Liver (tissue), 3 donors: ENCODE measurements around the gene MELK.

Source experiments
- EGR1 ChIP-seq, 2 donors: IDR thresholded peaks; 2 replicates each; pipeline ENCODE4 v1.6.1; 2016 to 2018; ENCODE audit warnings: antibody characterized with exemption in 2 of 2, low read depth in 2 of 2
- GABPA ChIP-seq, 2 donors: IDR thresholded peaks in 1 of 2; conservative IDR thresholded peaks in 1 of 2; 2 replicates each; pipeline ENCODE4 v1.6.1; 2016; ENCODE audit warnings: antibody characterized with exemption in 2 of 2, mild to moderate bottlenecking in 1 of 2, moderate library complexity in 1 of 2
- HNF4A ChIP-seq, 2 donors: conservative IDR thresholded peaks; 2 replicates each; pipeline ENCODE4 v1.6.1; 2016; ENCODE audit warnings: antibody characterized with exemption in 2 of 2, mild to moderate bottlenecking in 2 of 2
- RAD21 ChIP-seq, 2 donors: IDR thresholded peaks; 2 replicates each; pipeline ENCODE4 v1.6.1; 2016; ENCODE audit warnings: antibody characterized with exemption in 2 of 2, mild to moderate bottlenecking in 2 of 2
- REST ChIP-seq: IDR thresholded peaks from 2 replicates; pipeline ENCODE4 v1.6.1; 2016; ENCODE audit warnings: antibody characterized with exemption, mild to moderate bottlenecking
- RXRA ChIP-seq, 2 donors: IDR thresholded peaks; 2 replicates each; pipeline ENCODE4 v1.6.1; 2017 to 2018; ENCODE audit warnings: antibody characterized with exemption in 2 of 2, mild to moderate bottlenecking in 1 of 2
- TAF1 ChIP-seq: conservative IDR thresholded peaks from 2 replicates; pipeline ENCODE4 v1.6.1; 2016; ENCODE audit warnings: antibody characterized with exemption, mild to moderate bottlenecking
- YY1 ChIP-seq: IDR thresholded peaks from 2 replicates; pipeline ENCODE4 v1.6.1; 2016; ENCODE audit warnings: antibody characterized with exemption, mild to moderate bottlenecking
- ZBTB33 ChIP-seq: IDR thresholded peaks from 2 replicates; pipeline ENCODE4 v1.6.1; 2016; ENCODE audit warnings: antibody characterized with exemption
- TF ChIP-seq, protein P1 (sequence below): fragments of 150-350 bp; IDR thresholded peaks from 2 replicates; pipeline ENCODE4 v1.5.1; 2017; ENCODE audit warnings: improper control_type of control experiment, low read depth, low read length; ENCODE audit not compliant: missing input control
- TF ChIP-seq, protein P2 (sequence below): IDR thresholded peaks from 2 replicates; pipeline ENCODE4 v1.6.1; 2016; ENCODE audit warnings: antibody characterized with exemption
- donor health status: healthy.
- donor health status: healthy.

DNA sequence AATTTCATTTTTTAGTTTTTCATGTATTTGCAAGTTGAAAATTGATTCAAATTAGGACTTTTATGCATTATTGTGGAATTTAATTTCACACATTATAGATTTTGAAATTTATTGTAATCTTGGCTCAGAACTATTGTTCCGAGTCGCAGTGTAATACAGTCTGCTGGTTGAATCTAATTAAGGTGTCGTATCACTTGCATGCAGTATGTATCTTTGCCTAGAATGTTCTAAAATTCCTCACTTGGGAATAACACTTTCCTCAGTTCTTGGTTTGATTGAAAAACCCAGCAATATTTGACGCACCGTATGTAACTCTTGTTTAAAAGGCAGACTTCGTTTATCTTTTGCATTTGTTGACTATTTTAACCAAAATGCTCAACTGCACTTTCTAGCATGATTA lies 49.4 kb downstream of the MELK start:
- TF ChIP-seq, protein P1, sequence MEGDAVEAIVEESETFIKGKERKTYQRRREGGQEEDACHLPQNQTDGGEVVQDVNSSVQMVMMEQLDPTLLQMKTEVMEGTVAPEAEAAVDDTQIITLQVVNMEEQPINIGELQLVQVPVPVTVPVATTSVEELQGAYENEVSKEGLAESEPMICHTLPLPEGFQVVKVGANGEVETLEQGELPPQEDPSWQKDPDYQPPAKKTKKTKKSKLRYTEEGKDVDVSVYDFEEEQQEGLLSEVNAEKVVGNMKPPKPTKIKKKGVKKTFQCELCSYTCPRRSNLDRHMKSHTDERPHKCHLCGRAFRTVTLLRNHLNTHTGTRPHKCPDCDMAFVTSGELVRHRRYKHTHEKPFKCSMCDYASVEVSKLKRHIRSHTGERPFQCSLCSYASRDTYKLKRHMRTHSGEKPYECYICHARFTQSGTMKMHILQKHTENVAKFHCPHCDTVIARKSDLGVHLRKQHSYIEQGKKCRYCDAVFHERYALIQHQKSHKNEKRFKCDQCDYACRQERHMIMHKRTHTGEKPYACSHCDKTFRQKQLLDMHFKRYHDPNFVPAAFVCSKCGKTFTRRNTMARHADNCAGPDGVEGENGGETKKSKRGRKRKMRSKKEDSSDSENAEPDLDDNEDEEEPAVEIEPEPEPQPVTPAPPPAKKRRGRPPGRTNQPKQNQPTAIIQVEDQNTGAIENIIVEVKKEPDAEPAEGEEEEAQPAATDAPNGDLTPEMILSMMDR: no peak
- TF ChIP-seq HNF4A (conservative IDR thresholded peaks at IDR 0.05) (no peak), ZBTB33 (no peak), RAD21 (IDR thresholded peaks at IDR 0.05) (no peak), RXRA (IDR thresholded peaks at IDR 0.05) (no peak), EGR1 (IDR thresholded peaks at IDR 0.05; ENCODE audit: low read depth in 2 of 2) (no peak), REST (no peak), GABPA (IDR thresholded peaks at IDR 0.05 in 1 of 2, conservative IDR thresholded peaks at IDR 0.05 in 1 of 2) (no peak), YY1 (no peak), TAF1 (no peak)
- TF ChIP-seq, protein P2, sequence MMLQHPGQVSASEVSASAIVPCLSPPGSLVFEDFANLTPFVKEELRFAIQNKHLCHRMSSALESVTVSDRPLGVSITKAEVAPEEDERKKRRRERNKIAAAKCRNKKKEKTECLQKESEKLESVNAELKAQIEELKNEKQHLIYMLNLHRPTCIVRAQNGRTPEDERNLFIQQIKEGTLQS: no peak
